Sigmoid colon (tissue), 7 donors: ENCODE data around the gene MAP3K7CL. TPM values are rescaled to one million over a fixed set of nuclear protein-coding genes. Genes with fewer than 3 reads are reported as not detected.

Source experiments
- DNase-seq: peaks from one replicate; pipeline ENCODE4 v3.0.0-alpha.2; 2019
- H3K27ac ChIP-seq, 4 donors: fragments of 200-600 bp; sonication (generic); one replicate each; pipeline ENCODE4 v1.5.1; 2016 to 2019; ENCODE audit warnings: mild to moderate bottlenecking in 1 of 4
- H3K27me3 ChIP-seq, 3 donors: fragments of 200-600 bp; sonication (generic); one replicate each; pipeline ENCODE4 v1.5.1; 2019; ENCODE audit warnings: mild to moderate bottlenecking in 1 of 3
- H3K36me3 ChIP-seq, 4 donors: fragments of 200-600 bp; sonication (generic); one replicate each; pipeline ENCODE4 v1.5.1; 2016 to 2019
- H3K4me1 ChIP-seq, 4 donors: fragments of 200-600 bp; sonication (generic); one replicate each; pipeline ENCODE4 v1.5.1; 2017 to 2019
- H3K4me3 ChIP-seq, 4 donors: fragments of 200-600 bp; sonication (generic); one replicate each; pipeline ENCODE4 v1.5.1; 2017 to 2019; ENCODE audit warnings: mild to moderate bottlenecking in 2 of 4, moderate library complexity in 1 of 4
- H3K9me3 ChIP-seq, 4 donors: fragments of 200-600 bp in 3 of 4; sonication (generic) in 3 of 4; one replicate each; pipeline versions ENCODE4 v1.5.1 to v1.6.1; 2013 to 2019
- CTCF ChIP-seq, 4 experiments: fragments of 450-650 bp in 3 of 4; fragments of 200-600 bp in 1 of 4; IDR thresholded peaks; one replicate each; pipeline ENCODE4 v1.5.1; 2016 to 2019; ENCODE audit warnings: antibody characterized with exemption in 4 of 4, mild to moderate bottlenecking in 3 of 4, moderate library complexity in 2 of 4
- EP300 ChIP-seq, 4 donors: sonication (generic); formaldehyde crosslinking; IDR thresholded peaks; one replicate each; pipeline ENCODE4 v1.6.1; 2017; ENCODE audit warnings: antibody characterized with exemption in 4 of 4
- POLR2A ChIP-seq, 2 donors: fragments of 450-650 bp; IDR thresholded peaks; one replicate each; pipeline ENCODE4 v1.6.1; 2016; ENCODE audit warnings: antibody characterized with exemption in 2 of 2, mild to moderate bottlenecking in 2 of 2, moderate library complexity in 2 of 2
- POLR2AphosphoS5 ChIP-seq, 4 donors: sonication (generic); formaldehyde crosslinking; IDR thresholded peaks; one replicate each; pipeline ENCODE4 v1.6.1; 2017; ENCODE audit warnings: antibody characterized with exemption in 4 of 4
- WGBS, 2 donors: extraction: QIAGEN DNeasy Blood & Tissue Kit; methylation state at CpG; one replicate each; pipeline ENCODE4 v1.1.7; 2013; 5-methylcytosine and 5-hydroxymethylcytosine counted together
- intact Hi-C: fragments of 100-400 bp; cut with DNase I; formaldehyde crosslinking; loops from one replicate; pipeline ENCODE4 v1.15.1; 2023
- polyA plus RNA-seq, 3 donors: library from polyadenylated mRNA; stranded (reverse); fragments of 200-250 nt; gene quantifications; one replicate each; pipeline ENCODE4 v1.2.3, GENCODE V29; 2013
- total RNA-seq, 4 donors: library from RNA; depleted of rRNA; stranded (reverse); fragments of >200 nt; gene quantifications; one replicate each; pipeline ENCODE4 v1.1.0, GENCODE V29; 2016
- donor health status: healthy with polysubstance abuse.
- donor health status: Bipolar disorder and iron deficiency.
- donor health status: healthy.

Gene MAP3K7CL
- total and polyA plus RNA-seq, 7 donors: 2.3 to 12.2 (median 4.6) TPM

- H3K36me3 ChIP-seq: no peaks in the 10 kb centered on the region
- H3K9me3 ChIP-seq: no peaks in the 10 kb centered on the region
- no peak overlapping the region for H3K4me3 ChIP-seq
- no peak for DNase-seq
- no peak for TF ChIP-seq POLR2AphosphoS5 (IDR thresholded peaks at IDR 0.05)
- TF ChIP-seq CTCF (IDR thresholded peaks at IDR 0.05): no peak
- no peak for TF ChIP-seq POLR2A (IDR thresholded peaks at IDR 0.05)
- no peak for TF ChIP-seq EP300 (IDR thresholded peaks at IDR 0.05)
- peaks cover 0 to 12% (median 7%) of the 10 kb centered on the region in 4 donors for H3K4me1 ChIP-seq
- H3K27ac ChIP-seq: no peak overlapping the region
- H3K27me3 ChIP-seq: no peaks in the 10 kb centered on the region
- intact Hi-C loops: loop anchor here (5.0 kb wide), 1 partner anchor 38 kb away; no protein-coding TSS in a partner anchor
Observed at GRCh38 chr21:29135481-29135880, 5.0 kb downstream of the MAP3K7CL start.

GRCh38 chr21:29136033-29136432 lies 5.6 kb downstream of the MAP3K7CL start:
- no peaks in the 10 kb centered on the region for H3K9me3 ChIP-seq
- 89 to 91% methylated on average over 1 of the region's 1 CpG for WGBS, 2 donors
- intact Hi-C loops: loop anchor here (5.0 kb wide), 1 partner anchor 39 kb away; no protein-coding TSS in a partner anchor

GRCh38 chr21:29144736-29145353 lies 14.4 kb downstream of the MAP3K7CL start:
- Histone ChIP-seq H3K27ac (peak overlapping the region; percentile 63 to 77 (median 71)), H3K4me3 (no peak overlapping the region), H3K27me3 (no peaks in the 10 kb centered on the region), H3K36me3 (no peaks in the 10 kb centered on the region), H3K4me1 (peaks cover 0 to 44% (median 31%) of the 10 kb centered on the region in 4 donors), H3K9me3 (no peaks in the 10 kb centered on the region)
- 67 to 69% methylated on average over 2 of the region's 2 CpGs for WGBS, 2 donors
- intact Hi-C loops: loop anchor here (5.0 to 10.0 kb wide), 2 partner anchors 53 to 140 kb away; no protein-coding TSS in a partner anchor
- TF ChIP-seq POLR2AphosphoS5 (IDR thresholded peaks at IDR 0.05) (no peak), POLR2A (IDR thresholded peaks at IDR 0.05) (no peak), EP300 (IDR thresholded peaks at IDR 0.05) (no peak), CTCF (IDR thresholded peaks at IDR 0.05) (no peak)
- no peak for DNase-seq

More at GRCh38 chr21:29136033-29136432, 5.6 kb downstream of the MAP3K7CL start:
- TF ChIP-seq POLR2A (IDR thresholded peaks at IDR 0.05) (no peak), POLR2AphosphoS5 (IDR thresholded peaks at IDR 0.05) (no peak), CTCF (IDR thresholded peaks at IDR 0.05) (no peak), EP300 (IDR thresholded peaks at IDR 0.05) (no peak)
- Histone ChIP-seq H3K36me3 (no peaks in the 10 kb centered on the region), H3K27ac (no peak overlapping the region), H3K4me1 (peaks cover 0 to 7% (median 1%) of the 10 kb centered on the region in 4 donors), H3K27me3 (no peaks in the 10 kb centered on the region), H3K4me3 (no peak overlapping the region)
- DNase-seq: no peak

DNA sequence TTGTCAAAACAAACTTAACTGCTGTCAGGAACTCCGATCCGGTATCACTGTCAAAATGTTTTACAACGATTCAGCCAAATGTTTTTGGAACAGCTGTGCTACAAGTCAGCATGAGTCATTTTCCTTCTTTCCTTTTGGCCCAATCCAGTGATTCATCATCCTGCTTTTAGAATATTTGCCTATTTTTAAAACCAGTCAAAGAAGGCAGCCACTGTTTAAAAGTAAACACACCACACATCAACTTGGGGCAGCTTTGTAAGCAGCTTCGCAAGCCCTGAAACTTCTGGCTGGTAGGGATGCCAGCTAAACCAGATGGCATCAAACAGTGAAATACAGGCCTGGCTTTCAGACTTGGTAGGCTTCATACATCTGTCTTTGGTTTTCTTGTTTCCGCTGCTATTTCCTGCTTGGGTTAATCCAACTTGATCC lies 14.9 kb downstream of the MAP3K7CL start:
- no peak overlapping the region for H3K4me3 ChIP-seq
- DNase-seq: peak; percentile 69
- H3K9me3 ChIP-seq: no peaks in the 10 kb centered on the region
- WGBS, 2 donors: 45 to 82% methylated on average over 5 of the region's 5 CpGs
- no peak for TF ChIP-seq POLR2A (IDR thresholded peaks at IDR 0.05)
- no peak for TF ChIP-seq CTCF (IDR thresholded peaks at IDR 0.05)
- peak in 3 of 4 donors; percentile 33 to 82 (median 52) for TF ChIP-seq EP300 (IDR thresholded peaks at IDR 0.05)
- peak; percentile 56 to 85 (median 78) for TF ChIP-seq POLR2AphosphoS5 (IDR thresholded peaks at IDR 0.05)
- intact Hi-C loops: loop anchor here (5.0 to 10.0 kb wide), 2 partner anchors 53 to 141 kb away; no protein-coding TSS in a partner anchor
- peaks cover 0 to 44% (median 31%) of the 10 kb centered on the region in 4 donors for H3K4me1 ChIP-seq
- H3K36me3 ChIP-seq: no peaks in the 10 kb centered on the region
- H3K27ac ChIP-seq: peak overlapping the region; percentile 63 to 77 (median 71)
- H3K27me3 ChIP-seq: no peaks in the 10 kb centered on the region
